IPS-18a (cell line): Measurements from ENCODE around the gene GPRIN3.

Experiments used
- H3K27ac ChIP-seq: one replicate; pipeline ENCODE4 v1.5.1; 2013; ENCODE audit warnings: low read length
- H3K27me3 ChIP-seq: one replicate; pipeline ENCODE4 v1.6.1; 2013; ENCODE audit warnings: mild to moderate bottlenecking, low read length; ENCODE audit not compliant: control insufficient read depth, insufficient read depth
- H3K36me3 ChIP-seq: one replicate; pipeline ENCODE4 v1.6.1; 2013; ENCODE audit warnings: low read depth, low read length; ENCODE audit not compliant: control insufficient read depth
- H3K4me1 ChIP-seq: one replicate; pipeline ENCODE4 v1.6.1; 2013; ENCODE audit warnings: low read depth, low read length; ENCODE audit not compliant: control insufficient read depth
- H3K4me3 ChIP-seq: one replicate; pipeline ENCODE4 v1.5.1; 2013; ENCODE audit warnings: low read length
- H3K9ac ChIP-seq: one replicate; pipeline ENCODE4 v1.6.1; 2013; ENCODE audit warnings: mild to moderate bottlenecking, low read length, moderate library complexity
- H3K9me3 ChIP-seq: one replicate; pipeline ENCODE4 v1.6.1; 2013; ENCODE audit warnings: low read depth, low read length; ENCODE audit not compliant: control insufficient read depth

Gene GPRIN3

GRCh38 chr4:89307446-89308160, at the start of gene GPRIN3:
TSS of gene GPRIN3 (minus strand) at chr4:89307800. CDS start at chr4:89250110, 57,690 bp downstream.
- Histone ChIP-seq H3K4me3 (peak within 1 kb of the TSS; percentile 73), H3K9ac (peak within 1 kb of the TSS; percentile 42), H3K27me3 (peaks cover 24% of the 10 kb centered on the region), H3K9me3 (no peaks in the 10 kb centered on the region), H3K36me3 (no peaks in the 10 kb centered on the region), H3K4me1 (peaks cover 10% of the 10 kb centered on the region), H3K27ac (no peak within 1 kb of the TSS)

- no peak overlapping the region for H3K27ac ChIP-seq
- H3K36me3 ChIP-seq: no peaks in the 10 kb centered on the region
- H3K4me3 ChIP-seq: no peak overlapping the region
- H3K9me3 ChIP-seq: no peaks in the 10 kb centered on the region
- H3K27me3 ChIP-seq: no peaks in the 10 kb centered on the region
- H3K9ac ChIP-seq: no peak overlapping the region
- no peaks in the 10 kb centered on the region for H3K4me1 ChIP-seq
Measured at GRCh38 chr4:89357340-89357739, 49.7 kb upstream of the GPRIN3 start.

- no peak overlapping the region for H3K9ac ChIP-seq
- no peak overlapping the region for H3K4me3 ChIP-seq
- no peaks in the 10 kb centered on the region for H3K9me3 ChIP-seq
- H3K27ac ChIP-seq: no peak overlapping the region
- H3K27me3 ChIP-seq: no peaks in the 10 kb centered on the region
- H3K36me3 ChIP-seq: no peaks in the 10 kb centered on the region
- no peaks in the 10 kb centered on the region for H3K4me1 ChIP-seq
Measured at GRCh38 chr4:89356086-89356485, 48.5 kb upstream of the GPRIN3 start.

GRCh38 chr4:89353514-89353913, 45.9 kb upstream of the GPRIN3 start:
- H3K9ac ChIP-seq: no peak overlapping the region

GRCh38 chr4:89352541-89352940, 44.9 kb upstream of the GPRIN3 start:
- Histone ChIP-seq H3K27me3 (no peaks in the 10 kb centered on the region), H3K36me3 (no peaks in the 10 kb centered on the region), H3K4me3 (no peak overlapping the region), H3K27ac (no peak overlapping the region), H3K9ac (no peak overlapping the region), H3K9me3 (no peaks in the 10 kb centered on the region), H3K4me1 (no peaks in the 10 kb centered on the region)

More at GRCh38 chr4:89353514-89353913, 45.9 kb upstream of the GPRIN3 start:
- H3K4me1 ChIP-seq: no peaks in the 10 kb centered on the region
- no peaks in the 10 kb centered on the region for H3K9me3 ChIP-seq
- H3K27me3 ChIP-seq: no peaks in the 10 kb centered on the region
- H3K36me3 ChIP-seq: no peaks in the 10 kb centered on the region
- no peak overlapping the region for H3K4me3 ChIP-seq
- no peak overlapping the region for H3K27ac ChIP-seq

GRCh38 chr4:89351201-89351600, 43.6 kb upstream of the GPRIN3 start:
- Histone ChIP-seq H3K4me1 (no peaks in the 10 kb centered on the region), H3K27me3 (no peaks in the 10 kb centered on the region), H3K27ac (no peak overlapping the region), H3K9me3 (no peaks in the 10 kb centered on the region), H3K36me3 (no peaks in the 10 kb centered on the region), H3K9ac (no peak overlapping the region), H3K4me3 (no peak overlapping the region)

- H3K27ac ChIP-seq: no peak overlapping the region
- no peaks in the 10 kb centered on the region for H3K36me3 ChIP-seq
- H3K9ac ChIP-seq: no peak overlapping the region
- no peak overlapping the region for H3K4me3 ChIP-seq
- no peaks in the 10 kb centered on the region for H3K27me3 ChIP-seq
- no peaks in the 10 kb centered on the region for H3K4me1 ChIP-seq
- no peaks in the 10 kb centered on the region for H3K9me3 ChIP-seq
Measured at GRCh38 chr4:89347363-89348025, 39.9 kb upstream of the GPRIN3 start.

- H3K9ac ChIP-seq: no peak overlapping the region
- H3K36me3 ChIP-seq: no peaks in the 10 kb centered on the region
- no peaks in the 10 kb centered on the region for H3K4me1 ChIP-seq
- H3K27me3 ChIP-seq: no peaks in the 10 kb centered on the region
- H3K27ac ChIP-seq: no peak overlapping the region
- H3K9me3 ChIP-seq: no peaks in the 10 kb centered on the region
- no peak overlapping the region for H3K4me3 ChIP-seq
Measured at GRCh38 chr4:89344571-89344970, 37.0 kb upstream of the GPRIN3 start.

- Histone ChIP-seq H3K9ac (no peak overlapping the region), H3K4me3 (no peak overlapping the region), H3K27ac (no peak overlapping the region), H3K36me3 (no peaks in the 10 kb centered on the region), H3K4me1 (no peaks in the 10 kb centered on the region), H3K27me3 (no peaks in the 10 kb centered on the region), H3K9me3 (no peaks in the 10 kb centered on the region)
Measured at GRCh38 chr4:89338206-89338605, 30.6 kb upstream of the GPRIN3 start.

GRCh38 chr4:89337681-89338080, 30.1 kb upstream of the GPRIN3 start:
- H3K27me3 ChIP-seq: no peaks in the 10 kb centered on the region
- no peaks in the 10 kb centered on the region for H3K9me3 ChIP-seq
- no peak overlapping the region for H3K27ac ChIP-seq
- no peaks in the 10 kb centered on the region for H3K4me1 ChIP-seq
- no peak overlapping the region for H3K9ac ChIP-seq
- H3K4me3 ChIP-seq: no peak overlapping the region
- no peaks in the 10 kb centered on the region for H3K36me3 ChIP-seq

- Histone ChIP-seq H3K4me3 (no peak overlapping the region), H3K27me3 (no peaks in the 10 kb centered on the region), H3K4me1 (no peaks in the 10 kb centered on the region), H3K27ac (no peak overlapping the region), H3K9ac (no peak overlapping the region), H3K9me3 (no peaks in the 10 kb centered on the region), H3K36me3 (no peaks in the 10 kb centered on the region)
Measured at GRCh38 chr4:89336818-89337420, 29.3 kb upstream of the GPRIN3 start.
